ENCODE measurements around the gene NTN1. TPM values are rescaled to one million over a fixed set of nuclear protein-coding genes. Genes with fewer than 3 reads are reported as not detected.
A peak's percentile ranks its signal among the peaks of the same experiment; 100 is the strongest.

NTN1 gene
- total and polyA plus RNA-seq, 2 donors from 2014 or later = 1.8 TPM

DNA sequence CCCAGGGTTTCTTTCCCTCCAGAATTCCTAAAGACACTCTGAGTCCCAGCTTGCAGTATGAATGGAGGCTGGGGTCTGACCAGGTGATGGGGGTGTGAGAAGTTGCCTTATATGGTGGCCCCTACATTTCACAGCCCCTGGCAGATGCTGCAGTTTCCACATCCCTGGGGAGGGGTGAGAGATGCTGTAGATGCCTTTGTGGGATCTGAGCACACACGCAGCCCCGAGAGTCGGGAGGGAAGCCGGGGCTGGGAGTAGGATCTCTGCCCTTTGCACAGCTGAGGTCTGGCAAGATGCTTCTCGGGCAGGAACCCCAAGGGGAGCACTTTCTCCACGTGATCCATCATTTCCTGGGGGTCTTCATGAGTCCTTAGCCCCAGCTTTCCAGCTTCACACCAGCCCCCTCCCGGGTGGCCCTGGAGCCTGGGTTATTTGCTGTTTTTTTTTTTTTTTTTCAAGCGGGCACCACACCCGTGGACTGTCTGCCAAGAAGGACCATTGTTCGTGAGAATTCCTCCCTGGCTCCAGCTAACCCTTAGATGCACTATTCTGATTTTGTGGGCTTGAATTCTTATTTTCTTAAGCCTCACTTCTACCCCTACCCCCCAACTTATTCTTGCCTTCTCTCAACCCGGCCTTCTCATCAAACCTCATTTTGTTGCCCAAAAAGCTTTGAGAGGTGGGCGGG lies 50.6 kb downstream of the NTN1 start:
- H3K4me3 ChIP-seq (ENCODE audit: low read length in 3 of 3) = no peak overlapping the region

DNA sequence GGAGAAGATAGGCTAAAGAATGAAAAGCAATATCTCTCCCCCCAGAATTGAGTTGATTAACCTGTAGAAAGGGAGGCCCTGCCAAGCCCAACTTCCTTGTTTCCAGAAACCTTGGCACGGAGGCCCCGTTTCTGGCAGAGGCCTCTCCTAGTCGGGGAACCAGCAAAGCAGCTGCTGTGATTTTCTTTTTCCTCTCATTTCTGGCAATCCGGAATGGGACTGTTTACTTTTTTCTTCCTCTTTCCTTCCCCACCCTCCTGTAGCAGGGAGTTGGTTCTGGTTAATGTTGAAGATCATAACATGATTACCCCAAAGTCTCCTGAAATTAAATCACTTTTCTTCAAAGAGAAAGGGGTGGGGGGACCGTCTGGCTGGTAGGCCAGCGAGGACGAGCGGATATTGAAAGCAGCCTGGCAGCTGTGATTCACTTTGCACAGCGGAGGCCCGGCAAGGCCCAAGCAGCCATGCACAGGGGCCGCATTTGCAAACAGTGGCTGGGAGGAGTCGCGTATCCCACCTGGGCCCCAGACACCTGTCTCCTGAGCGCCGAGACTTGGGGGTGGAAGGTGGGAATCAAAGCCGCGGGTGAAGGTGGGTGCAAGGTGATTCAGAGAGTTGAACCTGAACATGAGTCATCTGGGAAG lies 51.5 kb downstream of the NTN1 start:
- FAIRE-seq = no peak

More for the DNA sequence above, 50.6 kb downstream of the NTN1 start:
- no peak for FAIRE-seq
- DNase-seq = peak in 1 of 5 donors; percentile 31
- no peak overlapping the region for H3K27ac ChIP-seq (ENCODE audit: low read depth in 2 of 2, low read length in 2 of 2)
- intact Hi-C loops (cut with DNase I) = no loop called here
- TF ChIP-seq, protein P1, sequence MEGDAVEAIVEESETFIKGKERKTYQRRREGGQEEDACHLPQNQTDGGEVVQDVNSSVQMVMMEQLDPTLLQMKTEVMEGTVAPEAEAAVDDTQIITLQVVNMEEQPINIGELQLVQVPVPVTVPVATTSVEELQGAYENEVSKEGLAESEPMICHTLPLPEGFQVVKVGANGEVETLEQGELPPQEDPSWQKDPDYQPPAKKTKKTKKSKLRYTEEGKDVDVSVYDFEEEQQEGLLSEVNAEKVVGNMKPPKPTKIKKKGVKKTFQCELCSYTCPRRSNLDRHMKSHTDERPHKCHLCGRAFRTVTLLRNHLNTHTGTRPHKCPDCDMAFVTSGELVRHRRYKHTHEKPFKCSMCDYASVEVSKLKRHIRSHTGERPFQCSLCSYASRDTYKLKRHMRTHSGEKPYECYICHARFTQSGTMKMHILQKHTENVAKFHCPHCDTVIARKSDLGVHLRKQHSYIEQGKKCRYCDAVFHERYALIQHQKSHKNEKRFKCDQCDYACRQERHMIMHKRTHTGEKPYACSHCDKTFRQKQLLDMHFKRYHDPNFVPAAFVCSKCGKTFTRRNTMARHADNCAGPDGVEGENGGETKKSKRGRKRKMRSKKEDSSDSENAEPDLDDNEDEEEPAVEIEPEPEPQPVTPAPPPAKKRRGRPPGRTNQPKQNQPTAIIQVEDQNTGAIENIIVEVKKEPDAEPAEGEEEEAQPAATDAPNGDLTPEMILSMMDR (IDR thresholded peaks at IDR 0.05; ENCODE audit: borderline replicate concordance, extremely low read depth, insufficient read depth) = no peak
- H3K4me1 ChIP-seq (ENCODE audit: control insufficient read depth in 2 of 3, insufficient read depth in 2 of 3, low read depth in 1 of 3, low read length in 3 of 3) = no peaks in the 10 kb centered on the region
- no peaks in the 10 kb centered on the region for H3K27me3 ChIP-seq (ENCODE audit: control insufficient read depth, insufficient read depth, low read length)
- H3K36me3 ChIP-seq (ENCODE audit: control insufficient read depth in 2 of 3, insufficient read depth in 3 of 3, low read length in 3 of 3) = no peaks in the 10 kb centered on the region
- H3K9ac ChIP-seq (ENCODE audit: low read length in 3 of 3) = no peak overlapping the region
- no peaks in the 10 kb centered on the region for H3K9me3 ChIP-seq (ENCODE audit: control insufficient read depth in 2 of 3, insufficient read depth in 1 of 3, low read length in 3 of 3)

GRCh38 chr17:9074131-9074530 lies 52.8 kb downstream of the NTN1 start:
- H3K4me3 ChIP-seq (ENCODE audit: low read length in 3 of 3) = no peak overlapping the region
- no peaks in the 10 kb centered on the region for H3K27me3 ChIP-seq (ENCODE audit: control insufficient read depth, insufficient read depth, low read length)
- DNase-seq (peak in 1 of 5 donors; percentile 63), FAIRE-seq (no peak)
- no peak overlapping the region for H3K27ac ChIP-seq (ENCODE audit: low read depth in 2 of 2, low read length in 2 of 2)
- no peaks in the 10 kb centered on the region for H3K4me1 ChIP-seq (ENCODE audit: control insufficient read depth in 2 of 3, insufficient read depth in 2 of 3, low read depth in 1 of 3, low read length in 3 of 3)
- no peak overlapping the region for H3K9ac ChIP-seq (ENCODE audit: low read length in 3 of 3)
- H3K9me3 ChIP-seq (ENCODE audit: control insufficient read depth in 2 of 3, insufficient read depth in 1 of 3, low read length in 3 of 3) = no peaks in the 10 kb centered on the region
- intact Hi-C loops (cut with DNase I) = no loop called here
- H3K36me3 ChIP-seq (ENCODE audit: control insufficient read depth in 2 of 3, insufficient read depth in 3 of 3, low read length in 3 of 3) = no peaks in the 10 kb centered on the region
- TF ChIP-seq, protein P1 (IDR thresholded peaks at IDR 0.05; ENCODE audit: borderline replicate concordance, extremely low read depth, insufficient read depth) = no peak

More for the DNA sequence above, 51.5 kb downstream of the NTN1 start:
- Histone ChIP-seq H3K4me1 (ENCODE audit: control insufficient read depth in 2 of 3, insufficient read depth in 2 of 3, low read depth in 1 of 3, low read length in 3 of 3) (no peaks in the 10 kb centered on the region), H3K4me3 (ENCODE audit: low read length in 3 of 3) (no peak overlapping the region), H3K9me3 (ENCODE audit: control insufficient read depth in 2 of 3, insufficient read depth in 1 of 3, low read length in 3 of 3) (no peaks in the 10 kb centered on the region), H3K9ac (ENCODE audit: low read length in 3 of 3) (no peak overlapping the region), H3K27me3 (ENCODE audit: control insufficient read depth, insufficient read depth, low read length) (no peaks in the 10 kb centered on the region), H3K27ac (ENCODE audit: low read depth in 2 of 2, low read length in 2 of 2) (no peak overlapping the region), H3K36me3 (ENCODE audit: control insufficient read depth in 2 of 3, insufficient read depth in 3 of 3, low read length in 3 of 3) (no peaks in the 10 kb centered on the region)
- TF ChIP-seq, protein P1 (IDR thresholded peaks at IDR 0.05; ENCODE audit: borderline replicate concordance, extremely low read depth, insufficient read depth) = no peak
- DNase-seq = peak in 1 of 5 donors; percentile 47
- intact Hi-C loops (cut with DNase I) = no loop called here
